ENCODE measurements around the gene WDR38.
A peak's percentile ranks its signal among the peaks of the same experiment; 100 is the strongest.

The WDR38 gene

DNA sequence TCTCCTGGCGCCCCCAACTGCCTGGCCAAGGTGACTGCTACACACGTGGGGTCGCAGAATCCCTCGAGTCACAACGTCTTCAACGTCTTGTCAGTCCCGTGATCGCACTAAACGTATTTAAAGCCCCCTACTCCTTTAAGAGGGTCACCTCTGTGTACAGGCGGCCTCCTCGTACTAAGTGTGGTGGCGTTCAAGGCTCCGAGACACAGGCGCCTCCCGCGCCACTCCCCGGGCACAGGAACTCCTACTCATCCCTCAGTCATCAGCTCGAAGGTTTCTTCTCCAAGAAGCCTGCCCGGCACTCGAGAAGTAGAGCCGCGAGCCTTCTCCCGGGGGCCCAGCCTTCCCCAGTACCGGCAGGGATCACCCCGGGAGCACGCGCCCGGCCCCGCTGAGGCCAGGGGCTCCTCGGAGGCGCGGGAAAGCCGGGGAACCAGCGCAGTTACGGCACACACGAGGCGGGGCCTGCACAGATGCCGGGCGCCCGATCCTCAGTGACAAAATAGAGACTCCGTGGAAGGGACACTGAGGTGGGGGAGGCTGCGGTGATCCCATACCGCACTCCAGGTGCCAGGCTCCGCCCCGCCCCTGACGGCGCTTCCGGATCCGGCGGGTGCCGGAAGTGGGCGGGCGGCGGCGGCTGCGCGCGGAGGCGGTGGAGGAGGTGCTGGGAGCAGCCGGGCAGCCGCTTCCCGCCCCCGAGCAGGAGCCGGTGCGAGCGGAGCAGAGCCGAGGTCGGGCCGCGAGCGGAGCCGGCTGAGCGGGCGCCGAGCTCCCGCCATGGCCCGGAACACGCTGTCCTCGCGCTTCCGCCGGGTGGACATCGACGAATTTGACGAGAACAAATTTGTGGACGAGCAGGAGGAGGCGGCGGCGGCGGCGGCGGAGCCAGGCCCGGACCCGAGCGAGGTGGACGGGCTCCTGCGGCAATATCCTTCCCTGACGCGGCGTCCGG is 15.5 kb downstream of the WDR38 start:
- Histone ChIP-seq H3K36me3 (replicated peaks) (peaks cover 15% of the 10 kb centered on the region), H3K4me3 (ENCODE audit: low read depth, low read length) (peak overlapping the region; percentile 96), H3K27ac (peak overlapping the region; percentile 88), H3K27me3 (replicated peaks) (no peaks in the 10 kb centered on the region)
- peak; percentile 58 for DNase-seq
- in situ Hi-C loops (cut with HindIII; ENCODE audit: low pct_ligation_motif_present, low sequenced_read_pairs): no loop called here
- TF ChIP-seq, protein P1, sequence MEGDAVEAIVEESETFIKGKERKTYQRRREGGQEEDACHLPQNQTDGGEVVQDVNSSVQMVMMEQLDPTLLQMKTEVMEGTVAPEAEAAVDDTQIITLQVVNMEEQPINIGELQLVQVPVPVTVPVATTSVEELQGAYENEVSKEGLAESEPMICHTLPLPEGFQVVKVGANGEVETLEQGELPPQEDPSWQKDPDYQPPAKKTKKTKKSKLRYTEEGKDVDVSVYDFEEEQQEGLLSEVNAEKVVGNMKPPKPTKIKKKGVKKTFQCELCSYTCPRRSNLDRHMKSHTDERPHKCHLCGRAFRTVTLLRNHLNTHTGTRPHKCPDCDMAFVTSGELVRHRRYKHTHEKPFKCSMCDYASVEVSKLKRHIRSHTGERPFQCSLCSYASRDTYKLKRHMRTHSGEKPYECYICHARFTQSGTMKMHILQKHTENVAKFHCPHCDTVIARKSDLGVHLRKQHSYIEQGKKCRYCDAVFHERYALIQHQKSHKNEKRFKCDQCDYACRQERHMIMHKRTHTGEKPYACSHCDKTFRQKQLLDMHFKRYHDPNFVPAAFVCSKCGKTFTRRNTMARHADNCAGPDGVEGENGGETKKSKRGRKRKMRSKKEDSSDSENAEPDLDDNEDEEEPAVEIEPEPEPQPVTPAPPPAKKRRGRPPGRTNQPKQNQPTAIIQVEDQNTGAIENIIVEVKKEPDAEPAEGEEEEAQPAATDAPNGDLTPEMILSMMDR (IDR thresholded peaks at IDR 0.05; ENCODE audit: low read depth, low read length, missing control alignments): peak; percentile 54

DNA sequence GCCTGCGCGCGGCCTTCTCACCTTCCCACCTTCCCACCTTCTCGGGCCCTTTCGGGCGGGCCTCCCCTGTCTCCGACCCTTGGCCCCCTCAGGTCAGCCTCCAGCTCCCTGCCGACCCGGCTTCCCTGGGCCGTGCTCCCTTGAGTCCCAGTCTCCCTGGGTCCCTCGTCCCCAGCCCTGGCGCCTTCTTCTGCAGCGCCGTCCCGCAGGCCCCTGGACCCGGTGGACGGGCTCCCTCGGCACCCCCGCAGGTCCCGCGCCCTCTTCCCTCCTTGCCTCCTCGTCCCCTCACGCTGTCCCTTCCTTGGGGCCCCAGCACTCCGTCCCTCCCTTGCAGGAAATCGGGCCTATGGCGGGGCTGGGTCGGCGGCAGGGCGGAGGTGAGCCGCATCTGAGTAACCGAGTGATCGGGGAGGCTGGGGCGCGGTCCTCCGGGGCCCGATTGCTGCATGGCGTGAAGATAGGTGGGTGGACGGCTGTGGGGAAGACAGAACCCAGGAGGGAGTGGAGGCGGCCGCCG is 16.3 kb downstream of the WDR38 start:
- peaks cover 22% of the 10 kb centered on the region for H3K36me3 ChIP-seq (replicated peaks)
- peak overlapping the region; percentile 88 for H3K27ac ChIP-seq
- in situ Hi-C loops (cut with HindIII; ENCODE audit: low pct_ligation_motif_present, low sequenced_read_pairs): no loop called here
- TF ChIP-seq, protein P1 (IDR thresholded peaks at IDR 0.05; ENCODE audit: low read depth, low read length, missing control alignments): no peak
- no peaks in the 10 kb centered on the region for H3K27me3 ChIP-seq (replicated peaks)
- no peak for DNase-seq
- peak overlapping the region; percentile 96 for H3K4me3 ChIP-seq (ENCODE audit: low read depth, low read length)

DNA sequence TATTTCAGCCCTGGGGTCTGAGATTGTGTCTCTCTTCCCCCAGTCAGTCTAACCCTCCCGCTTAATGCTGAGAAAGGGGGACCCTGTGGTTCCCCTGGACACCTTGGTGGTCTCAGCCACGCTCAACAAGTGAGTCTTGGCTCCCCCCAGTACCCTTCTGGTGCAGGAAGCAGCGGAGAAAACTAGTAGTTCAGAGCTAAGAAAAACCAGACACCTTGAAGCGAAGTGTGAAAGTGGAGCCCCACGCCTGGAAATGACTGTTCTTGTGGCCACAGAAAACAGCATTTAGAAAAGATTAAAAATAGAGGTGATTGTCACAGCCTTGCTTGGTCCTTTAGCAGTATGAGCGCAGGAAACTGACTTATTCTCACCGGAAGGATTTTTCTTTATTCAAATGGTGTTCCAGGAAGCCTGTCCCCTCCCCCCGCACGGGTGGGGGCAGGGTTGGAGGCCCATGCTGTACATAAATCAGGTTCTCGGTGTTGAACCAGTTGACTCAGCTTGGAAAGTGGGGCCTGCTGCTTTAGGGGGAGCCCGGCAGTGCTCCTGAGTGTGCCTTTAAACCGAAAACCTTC is 16.8 kb downstream of the WDR38 start:
- peak overlapping the region; percentile 88 for H3K27ac ChIP-seq
- TF ChIP-seq, protein P1 (IDR thresholded peaks at IDR 0.05; ENCODE audit: low read depth, low read length, missing control alignments): no peak
- H3K27me3 ChIP-seq (replicated peaks): no peaks in the 10 kb centered on the region
- in situ Hi-C loops (cut with HindIII; ENCODE audit: low pct_ligation_motif_present, low sequenced_read_pairs): no loop called here
- peak; percentile 19 for DNase-seq
- peak overlapping the region; percentile 96 for H3K4me3 ChIP-seq (ENCODE audit: low read depth, low read length)
- peaks cover 28% of the 10 kb centered on the region for H3K36me3 ChIP-seq (replicated peaks)

DNA sequence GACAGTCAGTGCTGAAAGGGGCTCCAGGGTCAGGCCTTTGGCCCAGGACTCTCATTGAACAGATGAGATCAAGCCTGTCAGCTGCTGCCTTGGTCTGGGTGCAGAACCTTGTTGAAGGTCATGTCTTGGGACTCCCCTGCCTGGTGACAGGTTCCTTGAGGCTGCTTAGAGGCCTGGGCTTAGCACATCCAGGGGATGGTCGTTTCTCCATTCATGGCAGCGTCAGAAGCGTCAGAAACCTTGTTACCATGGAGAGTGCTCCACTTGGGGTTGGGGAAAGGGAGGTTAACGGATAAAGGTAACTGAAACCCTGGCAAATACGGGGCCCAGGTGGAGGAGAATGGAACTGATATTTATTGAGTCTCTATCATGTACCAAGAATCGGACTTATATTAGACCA is 17.5 kb downstream of the WDR38 start:
- in situ Hi-C loops (cut with HindIII; ENCODE audit: low pct_ligation_motif_present, low sequenced_read_pairs): no loop called here
- Histone ChIP-seq H3K27me3 (replicated peaks) (no peaks in the 10 kb centered on the region), H3K4me3 (ENCODE audit: low read depth, low read length) (peak overlapping the region; percentile 96), H3K36me3 (replicated peaks) (peaks cover 34% of the 10 kb centered on the region), H3K27ac (no peak overlapping the region)
- no peak for DNase-seq
- TF ChIP-seq, protein P1 (IDR thresholded peaks at IDR 0.05; ENCODE audit: low read depth, low read length, missing control alignments): no peak

DNA sequence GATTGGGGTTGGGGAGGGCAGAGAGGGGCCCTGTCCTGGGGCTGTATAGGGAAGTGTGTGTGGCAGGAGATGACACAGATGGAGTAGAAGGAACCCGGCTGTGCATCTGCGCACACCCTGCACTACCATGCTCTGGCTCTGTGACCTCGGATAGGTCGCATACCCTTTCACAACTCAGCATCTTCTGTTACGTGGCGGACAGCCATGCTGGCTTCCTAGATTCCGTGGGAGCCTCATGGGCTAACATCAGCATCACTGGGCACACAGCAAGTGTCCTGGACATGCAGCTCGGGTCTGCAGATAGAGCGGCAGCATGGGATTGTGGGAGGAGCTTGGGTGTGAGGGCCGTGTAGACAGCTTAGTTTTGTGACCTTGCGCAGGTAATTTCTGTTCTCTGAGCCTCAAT is 17.9 kb downstream of the WDR38 start:
- H3K36me3 ChIP-seq (replicated peaks): peaks cover 39% of the 10 kb centered on the region
- H3K27me3 ChIP-seq (replicated peaks): no peaks in the 10 kb centered on the region
- in situ Hi-C loops (cut with HindIII; ENCODE audit: low pct_ligation_motif_present, low sequenced_read_pairs): no loop called here
- TF ChIP-seq, protein P1 (IDR thresholded peaks at IDR 0.05; ENCODE audit: low read depth, low read length, missing control alignments): no peak
- no peak overlapping the region for H3K4me3 ChIP-seq (ENCODE audit: low read depth, low read length)
- no peak overlapping the region for H3K27ac ChIP-seq
- no peak for DNase-seq

Measured in brain microvascular endothelial cell (primary cell).